Activated CD8-positive, alpha-beta T cell treated with anti-CD3 and anti-CD28 coated beads, Interleukin-2, amount 10 ng/mL, durations not matched to agents 7 days and 5 days (primary cell): ENCODE results near the gene SCYGR3. TPM values are rescaled to one million over a fixed set of nuclear protein-coding genes. Genes with fewer than 3 reads are reported as not detected.

Source experiments
- ATAC-seq: fragments of 150-1000 bp; cut with Tn5 transposase; one replicate; pipeline ENCODE4 v1.10.0; 2021; ENCODE audit warnings: moderate library complexity
- CTCF ChIA-PET: fragments of 350-600 bp; sonication (Branson Sonifier 250); formaldehyde crosslinking; loops from one replicate; lab custom pipeline; 2021; ENCODE audit warnings: antibody characterized with exemption; lab: Charles Lee
- POLR2A ChIA-PET: fragments of 350-600 bp; sonication (Branson Sonifier 250); formaldehyde crosslinking; loops from one replicate; lab custom pipeline; 2021; ENCODE audit warnings: antibody characterized with exemption; lab: Charles Lee
- DNase-seq: peaks from one replicate; pipeline ENCODE4 v3.0.0-alpha.2; 2020
- H3K27ac Mint-ChIP-seq: one replicate; pipeline ENCODE4 v1.8.0; 2021; ENCODE audit warnings: mild to moderate bottlenecking, mixed read lengths
- H3K27me3 Mint-ChIP-seq: one replicate; pipeline ENCODE4 v1.8.0; 2021; ENCODE audit warnings: low read depth, mixed read lengths
- H3K36me3 Mint-ChIP-seq: one replicate; pipeline ENCODE4 v1.8.0; 2021; ENCODE audit warnings: low read depth, mixed read lengths
- H3K4me1 Mint-ChIP-seq: one replicate; pipeline ENCODE4 v1.8.0; 2021; ENCODE audit warnings: low read depth, mixed read lengths
- H3K4me3 Mint-ChIP-seq: one replicate; pipeline ENCODE4 v1.8.0; 2021; ENCODE audit warnings: mild to moderate bottlenecking, mixed read lengths
- H3K9me3 Mint-ChIP-seq: one replicate; pipeline ENCODE4 v1.8.0; 2022; ENCODE audit warnings: mixed read lengths; ENCODE audit not compliant: insufficient read depth
- total RNA-seq, 2 experiments: library from RNA; stranded (reverse); gene quantifications; one replicate each; pipeline ENCODE4 v1.2.3, GENCODE V29; 2021

The SCYGR3 gene, protein sequence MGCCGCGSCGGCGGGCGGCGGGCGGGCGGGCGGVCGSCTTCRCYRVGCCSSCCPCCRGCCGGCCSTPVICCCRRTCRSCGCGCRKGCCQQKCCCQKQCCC
- not detected for total RNA-seq

DNA sequence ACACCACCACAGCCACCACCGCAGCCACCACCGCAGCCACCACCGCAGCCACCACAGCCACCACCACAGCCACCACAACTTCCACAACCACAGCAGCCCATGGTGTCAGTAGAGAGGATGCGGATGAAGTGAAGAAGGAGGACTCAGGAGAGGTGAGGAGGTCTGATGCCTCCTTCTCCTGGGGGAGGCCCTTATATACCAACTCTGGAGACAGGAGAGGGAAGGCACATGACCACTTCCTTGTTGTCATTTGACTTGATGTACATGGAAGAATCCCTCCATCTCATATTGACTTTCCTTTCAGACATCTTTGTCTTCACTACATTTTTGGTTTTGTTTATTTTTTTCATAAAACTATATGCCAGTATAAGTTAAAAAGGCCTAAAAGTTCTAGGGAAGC lies at the start of gene SCYGR3:
TSS of gene SCYGR3 (minus strand) at position 101 of the 400 bp plus-strand sequence. CDS start at position 101, 0 bp downstream.
- H3K4me3 Mint-ChIP-seq = no peak within 1 kb of the TSS
- no peaks in the 10 kb centered on the region for H3K36me3 Mint-ChIP-seq
- H3K9me3 Mint-ChIP-seq = no peaks in the 10 kb centered on the region
- peaks cover 22% of the 10 kb centered on the region for H3K27me3 Mint-ChIP-seq
- CTCF ChIA-PET = no interaction called here
- DNase-seq = no peak
- POLR2A ChIA-PET = no interaction called here
- no peak within 1 kb of the TSS for H3K27ac Mint-ChIP-seq
- ATAC-seq = no peak
- peaks cover 3% of the 10 kb centered on the region for H3K4me1 Mint-ChIP-seq

DNA sequence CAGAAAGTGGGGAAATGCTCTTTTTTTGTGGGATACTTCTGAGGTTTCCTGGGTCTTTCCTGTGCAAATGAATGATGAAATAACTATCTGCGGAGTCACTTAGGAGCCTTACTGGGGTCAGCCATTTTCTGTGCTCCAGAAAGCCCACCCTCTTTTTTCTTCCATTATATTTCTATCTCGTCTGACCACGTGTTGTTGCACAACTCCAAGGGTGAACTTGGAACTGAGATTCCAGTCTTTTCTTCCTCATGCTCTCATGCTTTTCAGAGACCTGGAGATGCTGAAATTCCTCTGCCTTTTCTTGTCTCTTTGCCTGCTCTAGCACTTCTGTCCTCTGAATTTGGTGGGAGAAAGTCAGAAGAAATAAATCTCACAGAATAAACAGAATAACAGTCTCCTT lies 47.2 kb upstream of the SCYGR3 start:
- Mint-ChIP-seq H3K4me3 (no peak overlapping the region), H3K36me3 (no peaks in the 10 kb centered on the region), H3K4me1 (no peaks in the 10 kb centered on the region), H3K27ac (no peak overlapping the region), H3K27me3 (no peaks in the 10 kb centered on the region), H3K9me3 (no peaks in the 10 kb centered on the region)
- ATAC-seq = no peak
- ChIA-PET CTCF (interaction anchor here (2.2 kb wide), 1 partner anchor 104 kb away, joined by 10 read pairs; no protein-coding TSS in a partner anchor), POLR2A (no interaction called here)
- DNase-seq = no peak

DNA sequence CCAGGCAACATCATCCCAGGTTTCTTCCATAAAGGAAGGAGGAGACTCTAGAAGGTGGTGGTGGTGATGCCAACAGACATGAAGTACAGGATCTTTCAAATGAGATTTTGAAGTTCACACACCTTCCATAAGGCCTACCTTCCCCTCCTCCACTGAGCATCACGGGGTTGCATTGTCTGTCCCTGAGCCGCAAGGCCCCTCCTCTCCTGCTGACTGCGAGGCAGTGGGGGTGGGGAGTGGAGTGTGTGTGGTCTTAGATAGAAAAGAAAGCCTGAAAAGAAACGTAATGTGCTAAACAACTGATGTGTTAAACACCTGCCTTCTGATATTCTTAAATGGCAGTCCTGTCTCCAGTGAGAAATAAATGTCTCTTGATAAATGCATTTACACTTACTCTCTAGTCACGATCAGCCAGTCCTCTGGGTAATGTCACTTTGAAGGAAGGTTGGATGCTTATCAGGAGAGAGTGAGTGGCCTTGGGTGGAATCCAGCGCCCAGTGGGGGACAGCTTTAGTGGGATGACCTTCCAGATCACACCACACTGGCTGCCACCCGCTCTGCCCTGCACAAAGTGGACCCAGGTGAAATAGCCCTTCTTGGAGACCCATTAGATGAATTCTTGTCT lies 46.5 kb upstream of the SCYGR3 start:
- Mint-ChIP-seq H3K27ac (no peak overlapping the region), H3K4me3 (no peak overlapping the region), H3K4me1 (no peaks in the 10 kb centered on the region), H3K36me3 (no peaks in the 10 kb centered on the region), H3K9me3 (no peaks in the 10 kb centered on the region), H3K27me3 (no peaks in the 10 kb centered on the region)
- ChIA-PET POLR2A (no interaction called here), CTCF (interaction anchor here (3.4 kb wide), 1 partner anchor 105 kb away, joined by 46 read pairs; no protein-coding TSS in a partner anchor)
- DNase-seq (no peak), ATAC-seq (no peak)

DNA sequence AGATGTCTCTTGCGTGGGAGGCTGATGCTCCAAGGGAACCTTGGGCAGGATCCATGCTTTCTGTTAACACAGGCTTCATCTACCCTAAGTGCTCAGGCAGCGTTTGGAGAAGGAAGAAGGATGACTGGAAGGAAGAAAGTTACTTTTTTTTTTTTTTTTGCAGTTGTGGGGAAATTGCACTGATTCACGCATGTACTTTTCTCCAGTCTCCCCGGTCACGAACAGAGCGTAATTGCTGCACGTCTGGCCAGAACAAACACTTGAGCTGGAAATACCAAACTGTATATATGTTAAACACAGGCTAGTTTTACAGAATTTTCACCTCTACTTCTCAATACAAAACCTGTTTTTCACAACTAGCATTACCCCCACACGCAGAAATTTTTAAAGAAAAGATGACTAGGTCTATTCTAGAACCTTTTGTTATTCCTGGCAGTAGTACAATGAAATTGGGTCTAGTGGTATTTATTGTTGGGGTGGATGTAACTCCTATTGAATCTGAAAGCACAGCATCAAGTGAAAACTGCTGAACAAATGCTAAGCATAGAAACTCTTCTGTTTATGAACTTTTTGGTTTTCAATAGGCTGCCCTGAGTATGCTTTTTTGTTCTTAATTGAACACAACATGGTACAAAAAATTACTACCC lies 42.7 kb upstream of the SCYGR3 start:
- ChIA-PET CTCF (interaction anchor here (0.6 to 3.4 kb wide), 15 partner anchors 8 to 309 kb away, joined by 3 to 46 read pairs (median 5); no protein-coding TSS in a partner anchor), POLR2A (no interaction called here)
- Mint-ChIP-seq H3K4me1 (no peaks in the 10 kb centered on the region), H3K9me3 (no peaks in the 10 kb centered on the region), H3K27ac (no peak overlapping the region), H3K27me3 (peaks cover 9% of the 10 kb centered on the region), H3K36me3 (no peaks in the 10 kb centered on the region), H3K4me3 (no peak overlapping the region)
- DNase-seq (no peak), ATAC-seq (no peak)

DNA sequence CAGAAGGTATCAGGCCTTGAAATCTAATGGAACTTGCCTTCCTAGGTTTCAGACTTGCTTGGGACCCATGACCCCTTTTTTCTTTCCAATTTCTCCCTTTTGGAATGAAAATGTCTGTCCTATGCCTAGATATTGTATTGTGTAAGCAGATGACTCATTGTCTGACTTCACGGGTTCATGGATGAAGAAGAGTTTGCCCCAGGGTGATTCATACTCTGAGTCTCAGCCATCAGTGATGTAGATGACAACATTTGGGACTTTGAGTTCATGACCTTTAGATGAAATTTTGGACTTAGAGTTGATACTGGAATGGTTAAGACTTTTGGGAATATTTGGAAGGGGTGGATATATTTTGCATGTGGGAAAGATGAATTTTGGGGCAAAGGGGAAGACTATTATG lies 40.8 kb upstream of the SCYGR3 start:
- Mint-ChIP-seq H3K9me3 (no peaks in the 10 kb centered on the region), H3K4me1 (no peaks in the 10 kb centered on the region), H3K27ac (no peak overlapping the region), H3K27me3 (peaks cover 13% of the 10 kb centered on the region), H3K4me3 (no peak overlapping the region), H3K36me3 (no peaks in the 10 kb centered on the region)
- ChIA-PET POLR2A (no interaction called here), CTCF (interaction anchor here (1.5 kb wide), 1 partner anchor 17 kb away, joined by 3 read pairs; no protein-coding TSS in a partner anchor)
- ATAC-seq = no peak
- DNase-seq = no peak

DNA sequence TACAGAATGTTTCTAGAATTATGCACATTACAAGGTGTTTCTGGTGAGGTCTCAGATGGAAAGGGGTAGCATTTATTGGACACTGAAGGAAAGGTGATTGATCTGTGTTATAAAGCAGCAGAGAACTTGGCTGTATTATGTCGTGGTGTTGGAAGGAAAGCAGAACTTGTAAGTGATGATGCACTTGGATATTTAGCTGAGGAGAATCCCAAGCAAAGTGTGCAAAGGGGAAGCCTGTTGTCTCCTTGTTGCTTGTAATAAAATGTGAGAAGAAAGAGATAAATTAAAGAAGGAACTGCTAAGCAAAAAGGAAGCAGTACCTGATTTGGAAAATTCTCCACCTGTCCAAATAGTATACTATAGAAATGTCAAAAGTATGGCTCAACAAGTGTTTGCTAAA lies 39.8 kb upstream of the SCYGR3 start:
- Mint-ChIP-seq H3K9me3 (no peaks in the 10 kb centered on the region), H3K4me1 (no peaks in the 10 kb centered on the region), H3K4me3 (no peak overlapping the region), H3K27ac (no peak overlapping the region), H3K36me3 (no peaks in the 10 kb centered on the region), H3K27me3 (peaks cover 13% of the 10 kb centered on the region)
- CTCF ChIA-PET = interaction anchor here (1.5 kb wide), 1 partner anchor 16 kb away, joined by 3 read pairs; no protein-coding TSS in a partner anchor
- DNase-seq (no peak), ATAC-seq (no peak)
- POLR2A ChIA-PET = no interaction called here

DNA sequence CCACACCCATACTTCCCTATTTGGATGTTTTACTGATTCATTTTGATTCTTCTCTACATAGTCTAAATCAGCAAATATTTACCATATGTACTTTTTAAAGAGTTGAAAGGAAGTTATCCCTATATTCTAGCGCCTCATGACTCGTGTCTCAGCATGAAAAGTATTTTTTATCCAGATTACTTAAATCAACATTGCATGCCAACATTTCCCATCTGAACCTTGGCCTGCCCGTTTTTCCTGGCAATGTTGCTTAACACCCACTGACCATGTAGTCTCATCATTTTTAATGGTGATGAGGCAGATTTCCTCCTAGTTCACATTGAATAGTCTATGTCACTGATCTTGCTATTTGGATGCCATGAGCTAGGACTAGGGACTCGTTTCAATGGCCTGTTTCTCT lies 38.8 kb upstream of the SCYGR3 start:
- ATAC-seq = no peak
- H3K27ac Mint-ChIP-seq = no peak overlapping the region
- H3K9me3 Mint-ChIP-seq = no peaks in the 10 kb centered on the region
- no peak for DNase-seq
- no peaks in the 10 kb centered on the region for H3K36me3 Mint-ChIP-seq
- ChIA-PET POLR2A (interaction anchor here (0.5 kb wide), 1 partner anchor 203 kb away, joined by 3 read pairs; no protein-coding TSS in a partner anchor), CTCF (no interaction called here)
- peaks cover 13% of the 10 kb centered on the region for H3K27me3 Mint-ChIP-seq
- no peak overlapping the region for H3K4me3 Mint-ChIP-seq
- H3K4me1 Mint-ChIP-seq = no peaks in the 10 kb centered on the region

DNA sequence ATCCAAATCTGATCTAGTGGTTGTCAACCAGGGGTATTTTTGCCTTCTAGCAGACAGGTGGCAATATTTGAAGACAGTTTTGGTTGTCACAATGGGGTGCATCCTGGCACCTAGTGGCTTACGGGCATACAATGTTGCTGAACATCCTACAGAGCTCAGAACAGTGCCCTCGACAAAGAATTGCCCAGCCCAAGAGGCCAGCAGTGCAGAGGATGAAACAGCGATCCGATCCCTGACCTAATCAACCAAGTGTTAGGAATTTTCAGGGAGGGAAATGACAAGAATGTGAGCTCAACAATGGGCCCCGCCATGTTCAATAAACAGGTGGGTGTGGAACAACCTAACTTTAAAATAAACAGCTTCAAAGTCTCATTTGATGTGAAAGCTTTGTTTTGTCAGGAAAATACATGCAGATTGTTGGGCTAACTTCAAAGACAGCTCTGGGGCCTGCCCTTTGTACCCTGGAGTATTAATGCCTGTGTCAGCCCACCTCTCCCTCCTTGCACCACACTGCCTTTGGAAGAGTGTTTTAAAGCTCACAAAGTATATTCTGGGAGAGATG lies 29.4 kb upstream of the SCYGR3 start:
- H3K27ac Mint-ChIP-seq = no peak overlapping the region
- H3K9me3 Mint-ChIP-seq = no peaks in the 10 kb centered on the region
- no peaks in the 10 kb centered on the region for H3K27me3 Mint-ChIP-seq
- ChIA-PET CTCF (interaction anchor here (2.9 kb wide), 1 partner anchor 14 kb away, joined by 8 read pairs; no protein-coding TSS in a partner anchor), POLR2A (no interaction called here)
- no peaks in the 10 kb centered on the region for H3K4me1 Mint-ChIP-seq
- H3K36me3 Mint-ChIP-seq = no peaks in the 10 kb centered on the region
- H3K4me3 Mint-ChIP-seq = no peak overlapping the region
- DNase-seq (no peak), ATAC-seq (no peak)

DNA sequence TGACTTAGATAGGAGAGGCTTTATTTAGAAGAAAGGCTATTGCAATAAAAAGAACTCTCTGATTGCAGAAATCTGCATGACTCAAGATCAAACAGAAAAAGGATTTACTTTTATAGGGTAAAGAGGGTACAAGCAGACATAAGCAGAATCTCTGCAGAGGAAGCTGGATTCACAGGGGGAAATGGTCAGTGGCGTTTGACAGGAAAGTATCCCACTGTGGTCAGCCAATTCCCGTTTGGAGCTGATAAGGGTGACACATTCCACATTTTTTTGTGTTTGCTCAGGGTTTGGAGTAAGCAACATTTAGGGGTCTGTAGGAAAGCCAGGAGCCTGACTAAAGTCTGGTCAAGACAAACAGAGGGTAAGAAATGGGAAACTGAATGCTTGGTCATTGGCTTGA lies 28.0 kb upstream of the SCYGR3 start:
- POLR2A ChIA-PET = no interaction called here
- DNase-seq (no peak), ATAC-seq (no peak)
- Mint-ChIP-seq H3K27me3 (peaks cover 2% of the 10 kb centered on the region), H3K36me3 (no peaks in the 10 kb centered on the region), H3K9me3 (no peaks in the 10 kb centered on the region), H3K4me3 (no peak overlapping the region), H3K4me1 (no peaks in the 10 kb centered on the region), H3K27ac (no peak overlapping the region)
- CTCF ChIA-PET = no interaction called here

DNA sequence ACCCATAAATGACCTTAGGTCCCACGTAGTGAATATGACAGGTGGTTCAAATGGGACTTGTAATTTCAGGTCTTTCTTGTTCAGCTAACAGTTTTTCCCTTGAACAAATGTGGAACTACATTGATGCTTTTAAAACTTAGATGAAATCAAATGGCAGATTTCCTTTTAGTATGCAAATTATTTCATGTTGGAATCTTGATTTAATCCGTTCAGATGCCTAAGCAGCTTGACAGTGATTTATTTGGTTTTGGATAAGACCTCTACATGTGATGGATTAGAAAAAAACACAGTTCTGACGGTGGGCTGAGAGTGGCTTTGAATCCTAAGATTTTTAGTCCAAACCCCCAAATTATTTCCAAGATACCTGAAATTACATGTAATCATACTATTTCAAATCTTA lies 19.6 kb upstream of the SCYGR3 start:
- H3K4me3 Mint-ChIP-seq = no peak overlapping the region
- POLR2A ChIA-PET = no interaction called here
- H3K27ac Mint-ChIP-seq = no peak overlapping the region
- CTCF ChIA-PET = interaction anchor here (1.2 kb wide), 1 partner anchor 24 kb away, joined by 5 read pairs; no protein-coding TSS in a partner anchor
- H3K27me3 Mint-ChIP-seq = peaks cover 14% of the 10 kb centered on the region
- no peak for ATAC-seq
- H3K9me3 Mint-ChIP-seq = no peaks in the 10 kb centered on the region
- no peaks in the 10 kb centered on the region for H3K36me3 Mint-ChIP-seq
- no peaks in the 10 kb centered on the region for H3K4me1 Mint-ChIP-seq
- DNase-seq = no peak

DNA sequence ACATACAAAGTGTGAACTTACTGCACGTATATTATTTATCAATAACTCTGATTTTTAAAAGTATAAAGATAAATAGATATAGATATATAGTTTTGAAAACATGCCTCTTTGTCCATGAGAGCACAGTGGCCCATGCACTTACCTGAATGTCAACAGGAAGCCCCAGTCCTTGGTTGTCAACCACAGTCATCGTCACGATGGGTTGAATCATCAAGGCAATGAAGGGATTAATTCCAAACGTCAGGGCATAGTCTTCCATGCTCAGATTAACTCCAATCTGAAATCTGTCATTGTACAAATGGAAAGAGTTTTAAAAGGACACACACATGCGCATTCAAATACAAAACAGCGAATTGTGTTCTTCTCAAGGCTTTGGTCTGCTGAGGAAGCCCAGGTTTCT lies 18.2 kb upstream of the SCYGR3 start:
- Mint-ChIP-seq H3K4me1 (peaks cover under 1% of the 10 kb centered on the region), H3K27ac (no peak overlapping the region), H3K9me3 (no peaks in the 10 kb centered on the region), H3K4me3 (no peak overlapping the region), H3K27me3 (peaks cover 20% of the 10 kb centered on the region), H3K36me3 (no peaks in the 10 kb centered on the region)
- POLR2A ChIA-PET = no interaction called here
- CTCF ChIA-PET = no interaction called here
- DNase-seq = no peak
- no peak for ATAC-seq

DNA sequence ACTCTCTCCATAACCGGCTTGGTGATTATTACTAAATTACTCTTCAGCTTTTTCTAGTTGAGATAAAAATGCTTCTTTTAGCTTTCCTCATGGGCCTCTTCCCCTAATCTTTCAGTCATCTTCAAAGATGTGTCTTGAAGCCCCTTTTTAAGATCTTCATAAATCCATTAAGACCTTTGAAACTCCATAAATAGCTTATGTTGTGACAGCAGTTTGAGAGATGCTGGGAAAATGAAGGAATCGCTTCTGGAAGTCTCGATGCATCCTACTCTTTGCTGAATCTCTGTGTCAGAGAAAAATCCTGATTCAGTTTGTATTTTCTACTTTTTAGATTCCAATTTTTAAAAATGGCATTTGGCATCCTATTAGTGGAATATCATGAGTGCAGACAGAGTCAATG lies 15.7 kb upstream of the SCYGR3 start:
- ChIA-PET CTCF (interaction anchor here (0.8 kb wide), 1 partner anchor 64 kb away, joined by 3 read pairs; no protein-coding TSS in a partner anchor), POLR2A (no interaction called here)
- Mint-ChIP-seq H3K27me3 (peaks cover 22% of the 10 kb centered on the region), H3K4me3 (no peak overlapping the region), H3K9me3 (no peaks in the 10 kb centered on the region), H3K36me3 (no peaks in the 10 kb centered on the region), H3K4me1 (peaks cover 2% of the 10 kb centered on the region), H3K27ac (no peak overlapping the region)
- no peak for DNase-seq
- ATAC-seq = no peak
